ENCODE results near the gene MED10.

DNA sequence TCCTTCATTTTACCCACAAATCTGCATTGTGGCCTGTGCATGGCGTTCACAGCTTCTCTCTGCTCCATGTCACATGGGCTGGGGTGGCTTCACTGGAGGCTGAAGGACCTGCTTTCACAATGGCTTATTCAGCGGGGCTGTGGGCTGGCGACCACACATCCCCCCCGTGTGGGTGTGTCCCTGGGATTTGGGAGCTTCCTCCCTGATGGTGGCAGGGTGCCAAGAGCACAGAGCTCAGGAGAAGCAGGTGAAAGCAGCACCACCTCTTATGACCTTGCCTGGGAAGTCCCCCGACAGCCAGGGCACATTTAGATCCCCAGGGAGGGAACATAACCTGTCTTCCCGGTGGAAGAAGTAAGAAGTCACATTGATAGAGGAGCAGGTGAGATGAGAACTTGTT lies 5.0 kb upstream of the MED10 start:
- TF ChIP-seq POLR2A (IDR thresholded peaks at IDR 0.05; ENCODE audit: low read depth, low read length) (no peak), POLR2AphosphoS5 (IDR thresholded peaks at IDR 0.05; ENCODE audit: insufficient read depth, low read depth, low read length) (no peak), FOS (IDR thresholded peaks at IDR 0.05; ENCODE audit: borderline replicate concordance, insufficient read depth, low read length) (no peak), MYC (IDR thresholded peaks at IDR 0.05; ENCODE audit: low read depth, low read length) (no peak), JUN (IDR thresholded peaks at IDR 0.05; ENCODE audit: borderline replicate concordance, insufficient read depth, insufficient read length, low read depth) (no peak), EZH2 (IDR thresholded peaks at IDR 0.05; ENCODE audit: borderline replicate concordance, low read depth, low read length, severe bottlenecking) (no peak)
- TF ChIP-seq, protein P1, sequence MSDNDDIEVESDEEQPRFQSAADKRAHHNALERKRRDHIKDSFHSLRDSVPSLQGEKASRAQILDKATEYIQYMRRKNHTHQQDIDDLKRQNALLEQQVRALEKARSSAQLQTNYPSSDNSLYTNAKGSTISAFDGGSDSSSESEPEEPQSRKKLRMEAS (IDR thresholded peaks at IDR 0.05; ENCODE audit: insufficient read depth, insufficient read length): no peak
- TF ChIP-seq, protein P2, sequence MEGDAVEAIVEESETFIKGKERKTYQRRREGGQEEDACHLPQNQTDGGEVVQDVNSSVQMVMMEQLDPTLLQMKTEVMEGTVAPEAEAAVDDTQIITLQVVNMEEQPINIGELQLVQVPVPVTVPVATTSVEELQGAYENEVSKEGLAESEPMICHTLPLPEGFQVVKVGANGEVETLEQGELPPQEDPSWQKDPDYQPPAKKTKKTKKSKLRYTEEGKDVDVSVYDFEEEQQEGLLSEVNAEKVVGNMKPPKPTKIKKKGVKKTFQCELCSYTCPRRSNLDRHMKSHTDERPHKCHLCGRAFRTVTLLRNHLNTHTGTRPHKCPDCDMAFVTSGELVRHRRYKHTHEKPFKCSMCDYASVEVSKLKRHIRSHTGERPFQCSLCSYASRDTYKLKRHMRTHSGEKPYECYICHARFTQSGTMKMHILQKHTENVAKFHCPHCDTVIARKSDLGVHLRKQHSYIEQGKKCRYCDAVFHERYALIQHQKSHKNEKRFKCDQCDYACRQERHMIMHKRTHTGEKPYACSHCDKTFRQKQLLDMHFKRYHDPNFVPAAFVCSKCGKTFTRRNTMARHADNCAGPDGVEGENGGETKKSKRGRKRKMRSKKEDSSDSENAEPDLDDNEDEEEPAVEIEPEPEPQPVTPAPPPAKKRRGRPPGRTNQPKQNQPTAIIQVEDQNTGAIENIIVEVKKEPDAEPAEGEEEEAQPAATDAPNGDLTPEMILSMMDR (IDR thresholded peaks at IDR 0.05; ENCODE audit: extremely low read depth in 1 of 2, insufficient read depth in 1 of 2, low read depth in 1 of 2, low read length in 2 of 2): no peak

All from endothelial cell of umbilical vein (primary cell).